A673 (cell line): Measurements from ENCODE around the gene SHISAL1.

ENCODE experiments used
- CTCF ChIP-seq: fragments of 300-800, 200-600 bp; sonication (generic); conservative IDR thresholded peaks from 2 replicates; pipeline ENCODE4 v1.5.1; 2017; ENCODE audit warnings: low read depth, mild to moderate bottlenecking, antibody characterized with exemption, low read length, moderate library complexity, mixed read lengths
- EZH2 ChIP-seq: fragments of 200-600 bp; sonication (generic); IDR thresholded peaks from 2 replicates; pipeline ENCODE4 v1.6.1; 2017; ENCODE audit warnings: borderline replicate concordance, low read depth, mild to moderate bottlenecking, mixed read lengths, antibody characterized with exemption, low read length; ENCODE audit not compliant: poor library complexity, severe bottlenecking

- TF ChIP-seq CTCF (no peak), EZH2 (no peak)
These were observed 23.8 kb downstream of the SHISAL1 start for GRCh38 chr22:44288913-44289312.
